Transverse colon (tissue), 3 donors: ENCODE measurements around the gene ZNF652.

Source experiments
- CTCF ChIP-seq, 5 experiments: fragments of 200-600 bp in 3 of 5; fragments of 450-650 bp in 2 of 5; sonication (generic) in 3 of 5; IDR thresholded peaks; 1 replicate in 2 of 5; 2 replicates in 3 of 5; pipeline ENCODE4 v1.5.1; 2016 to 2017; ENCODE audit warnings: antibody characterized with exemption in 5 of 5, inconsistent platforms in 3 of 5, mild to moderate bottlenecking in 2 of 5, moderate library complexity in 1 of 5
- EP300 ChIP-seq: sonication (generic); formaldehyde crosslinking; IDR thresholded peaks from one replicate; pipeline ENCODE4 v1.6.1; 2017; ENCODE audit warnings: antibody characterized with exemption, low read depth
- POLR2A ChIP-seq: fragments of 450-650 bp; IDR thresholded peaks from one replicate; pipeline ENCODE4 v1.6.1; 2016; ENCODE audit warnings: antibody characterized with exemption, mild to moderate bottlenecking, moderate library complexity

DNA sequence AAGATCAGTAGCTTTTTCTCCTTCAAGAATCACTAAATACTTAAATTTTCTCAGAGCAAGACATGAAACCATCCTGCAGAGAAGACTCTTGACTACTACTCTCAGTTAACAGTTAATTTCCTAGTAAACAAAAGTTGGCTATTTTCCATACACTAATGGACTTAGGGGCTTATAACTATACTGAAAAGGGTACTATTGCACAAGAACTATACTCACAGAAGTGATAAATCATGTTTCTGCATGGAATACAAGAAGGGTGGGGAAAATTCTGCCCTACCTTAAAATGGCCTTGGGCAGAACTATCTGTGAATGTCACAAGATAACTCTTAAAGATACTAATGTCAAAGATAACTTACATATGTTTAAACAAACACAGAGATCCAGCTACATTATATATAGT lies 12.5 kb downstream of the ZNF652 start:
- TF ChIP-seq EP300 (no peak), CTCF (IDR thresholded peaks at IDR 0.05) (no peak), POLR2A (no peak)
